Body of pancreas (tissue), 4 donors: Measurements from ENCODE around the gene BDKRB1. TPM values are rescaled to one million over a fixed set of nuclear protein-coding genes. Genes with fewer than 3 reads are reported as not detected.

Experiments used
- ATAC-seq: fragments of 150-250 bp; one replicate; pipeline ENCODE4 v1.9.1; 2016
- DNase-seq, 4 donors: peaks; one replicate each; pipeline ENCODE4 v3.0.0-alpha.2; 2019
- H3K27ac ChIP-seq, 4 donors: fragments of 200-600 bp; sonication (generic); 1 replicate in 3 of 4; 2 replicates in 1 of 4; pipeline versions ENCODE4 v1.5.1 to v1.6.1; 2016 to 2019; ENCODE audit warnings: mild to moderate bottlenecking in 1 of 4, mixed read lengths in 1 of 4, moderate library complexity in 1 of 4
- H3K27me3 ChIP-seq, 2 donors: fragments of 200-600 bp; sonication (generic); one replicate each; pipeline ENCODE4 v1.6.0; 2016; ENCODE audit warnings: mild to moderate bottlenecking in 1 of 2
- H3K36me3 ChIP-seq, 2 donors: fragments of 200-600 bp; sonication (generic); replicated peaks in 1 of 2; 2 replicates each; pipeline ENCODE4 v1.5.1; 2016; ENCODE audit warnings: low read depth in 2 of 2; ENCODE audit not compliant: insufficient read depth in 1 of 2
- H3K4me1 ChIP-seq: fragments of 200-600 bp; sonication (generic); one replicate; pipeline ENCODE4 v1.6.0; 2016
- H3K4me3 ChIP-seq, 2 donors: fragments of 200-600 bp; sonication (generic); 1 replicate in 1 of 2; 2 replicates in 1 of 2; pipeline ENCODE4 v1.5.1; 2016 to 2019
- H3K9me3 ChIP-seq, 3 donors: fragments of 200-600 bp; sonication (generic); 1 replicate in 2 of 3; 2 replicates in 1 of 3; pipeline ENCODE4 v1.5.1; 2016
- POLR2A ChIP-seq, 3 donors: fragments of 450-650 bp; IDR thresholded peaks; one replicate each; pipeline ENCODE4 v1.6.1; 2016; ENCODE audit warnings: antibody characterized with exemption in 3 of 3, mild to moderate bottlenecking in 2 of 3
- WGBS, 2 donors: methylation state at CpG; one replicate each; pipeline ENCODE4 v1.1.5; 2017; 5-methylcytosine and 5-hydroxymethylcytosine counted together
- intact Hi-C: fragments of 100-400 bp; cut with DNase I; formaldehyde crosslinking; loops from one replicate; pipeline ENCODE4 v1.15.1; 2023
- total RNA-seq, 2 donors: library from RNA; depleted of rRNA; stranded (reverse); fragments of >200 nt; gene quantifications; one replicate each; pipeline ENCODE4 v1.1.0, GENCODE V29; 2016
- TF ChIP-seq, protein P1 (sequence below), 7 experiments: fragments of 450-650 bp in 4 of 7; fragments of 200-600 bp in 3 of 7; sonication (generic) in 3 of 7; IDR thresholded peaks; one replicate each; pipeline ENCODE4 v1.5.1; 2016 to 2019; ENCODE audit warnings: antibody characterized with exemption in 7 of 7

BDKRB1 gene
- total RNA-seq, 2 donors from 2014 or later = not detected

DNA sequence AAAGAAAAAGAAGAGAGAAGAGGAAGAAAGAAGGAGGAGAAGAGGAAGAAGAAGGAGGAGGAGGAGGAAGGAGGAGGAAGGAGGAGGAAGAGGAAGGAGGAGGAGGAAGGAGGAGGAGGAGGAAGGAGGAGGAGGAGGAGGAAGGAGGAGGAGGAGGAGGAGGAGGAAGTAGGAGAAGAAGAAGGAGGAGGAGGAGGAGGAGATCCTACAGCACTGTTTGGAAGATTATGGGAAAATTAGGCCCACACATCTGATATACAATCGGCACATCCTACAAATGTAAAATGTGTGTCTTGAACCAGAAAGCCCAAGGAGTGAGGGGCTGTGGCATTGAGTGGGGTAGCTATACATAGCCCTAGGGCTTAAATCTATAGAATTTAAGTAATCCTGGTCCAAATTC, 39.4 kb upstream of the BDKRB1 start:
- DNase-seq (no peak), ATAC-seq (no peak)
- intact Hi-C loops = no loop called here
- 78 to 94% methylated on average over 1 of the region's 1 CpG for WGBS, 2 donors
- Histone ChIP-seq H3K9me3 (no peaks in the 10 kb centered on the region), H3K4me1 (no peaks in the 10 kb centered on the region), H3K36me3 (no peaks in the 10 kb centered on the region), H3K27me3 (no peaks in the 10 kb centered on the region), H3K4me3 (no peak overlapping the region), H3K27ac (no peak overlapping the region)
- TF ChIP-seq, protein P1, sequence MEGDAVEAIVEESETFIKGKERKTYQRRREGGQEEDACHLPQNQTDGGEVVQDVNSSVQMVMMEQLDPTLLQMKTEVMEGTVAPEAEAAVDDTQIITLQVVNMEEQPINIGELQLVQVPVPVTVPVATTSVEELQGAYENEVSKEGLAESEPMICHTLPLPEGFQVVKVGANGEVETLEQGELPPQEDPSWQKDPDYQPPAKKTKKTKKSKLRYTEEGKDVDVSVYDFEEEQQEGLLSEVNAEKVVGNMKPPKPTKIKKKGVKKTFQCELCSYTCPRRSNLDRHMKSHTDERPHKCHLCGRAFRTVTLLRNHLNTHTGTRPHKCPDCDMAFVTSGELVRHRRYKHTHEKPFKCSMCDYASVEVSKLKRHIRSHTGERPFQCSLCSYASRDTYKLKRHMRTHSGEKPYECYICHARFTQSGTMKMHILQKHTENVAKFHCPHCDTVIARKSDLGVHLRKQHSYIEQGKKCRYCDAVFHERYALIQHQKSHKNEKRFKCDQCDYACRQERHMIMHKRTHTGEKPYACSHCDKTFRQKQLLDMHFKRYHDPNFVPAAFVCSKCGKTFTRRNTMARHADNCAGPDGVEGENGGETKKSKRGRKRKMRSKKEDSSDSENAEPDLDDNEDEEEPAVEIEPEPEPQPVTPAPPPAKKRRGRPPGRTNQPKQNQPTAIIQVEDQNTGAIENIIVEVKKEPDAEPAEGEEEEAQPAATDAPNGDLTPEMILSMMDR (IDR thresholded peaks at IDR 0.05) = no peak
- no peak for TF ChIP-seq POLR2A (IDR thresholded peaks at IDR 0.05)

DNA sequence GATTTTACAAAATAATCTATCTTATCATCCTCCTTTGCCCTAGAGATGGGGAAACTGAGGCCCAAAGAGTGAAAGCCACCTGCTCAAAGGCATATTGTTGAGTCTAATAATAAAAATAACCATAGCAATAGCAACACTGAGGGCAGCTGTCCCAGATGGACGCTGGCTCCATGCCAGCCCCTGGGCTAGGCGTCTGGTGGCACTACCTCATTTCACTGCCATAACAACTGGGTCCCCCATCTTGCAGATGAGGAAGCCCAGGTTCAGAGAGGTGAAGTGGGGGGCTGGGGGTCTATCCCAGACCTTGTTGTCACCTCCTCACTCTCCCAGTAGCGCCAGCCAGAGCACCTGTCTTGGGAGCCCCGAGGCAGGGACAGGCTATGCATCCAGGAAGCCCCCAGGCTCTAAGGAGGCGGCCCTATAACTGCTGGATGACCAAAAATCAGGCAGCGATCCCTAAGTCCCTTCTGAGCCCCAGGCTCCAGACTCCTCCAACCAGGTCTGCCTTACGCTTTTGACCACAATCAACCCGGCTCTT, 38.6 kb upstream of the BDKRB1 start:
- no peaks in the 10 kb centered on the region for H3K36me3 ChIP-seq
- ATAC-seq = no peak
- WGBS, 2 donors = 67 to 69% methylated on average over 7 to 8 of the region's 8 CpGs
- no peaks in the 10 kb centered on the region for H3K4me1 ChIP-seq
- no peak overlapping the region for H3K27ac ChIP-seq
- no peaks in the 10 kb centered on the region for H3K9me3 ChIP-seq
- H3K4me3 ChIP-seq = no peak overlapping the region
- intact Hi-C loops = no loop called here
- TF ChIP-seq, protein P1 (IDR thresholded peaks at IDR 0.05) = no peak
- TF ChIP-seq POLR2A (IDR thresholded peaks at IDR 0.05) = no peak
- no peak for DNase-seq
- no peaks in the 10 kb centered on the region for H3K27me3 ChIP-seq

DNA sequence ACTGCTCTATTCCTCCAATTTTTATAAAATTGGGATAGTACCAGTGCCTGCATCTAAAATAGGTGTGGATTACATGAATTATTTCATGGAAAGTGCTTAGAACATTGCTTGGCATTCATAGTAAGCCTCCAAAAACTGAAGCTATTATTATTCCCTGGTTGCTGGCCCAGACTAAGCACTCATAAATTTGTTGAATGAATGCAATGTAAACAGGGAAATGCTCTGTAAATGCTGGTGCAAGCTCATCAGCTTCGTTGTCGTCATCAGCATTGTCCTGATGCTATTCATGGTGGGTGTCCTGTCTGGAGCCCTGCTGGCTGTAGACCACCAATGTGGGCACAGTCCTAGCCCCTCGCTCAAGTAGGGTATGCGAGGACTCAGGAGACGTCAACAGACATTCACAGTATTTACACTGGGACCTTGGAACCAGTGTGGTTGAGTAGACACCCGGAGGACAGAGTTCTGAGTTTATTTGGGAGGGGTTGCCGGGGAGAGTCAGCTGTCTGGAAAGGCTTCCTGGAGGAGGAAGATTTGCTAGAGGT, 34.8 kb upstream of the BDKRB1 start:
- DNase-seq = no peak
- no peaks in the 10 kb centered on the region for H3K4me1 ChIP-seq
- TF ChIP-seq POLR2A (IDR thresholded peaks at IDR 0.05) = no peak
- TF ChIP-seq, protein P1 (IDR thresholded peaks at IDR 0.05) = no peak
- H3K4me3 ChIP-seq = no peak overlapping the region
- H3K27me3 ChIP-seq = no peaks in the 10 kb centered on the region
- H3K9me3 ChIP-seq = no peaks in the 10 kb centered on the region
- H3K27ac ChIP-seq = no peak overlapping the region
- WGBS, 2 donors = 68 to 70% methylated on average over 4 to 7 of the region's 7 CpGs
- no peaks in the 10 kb centered on the region for H3K36me3 ChIP-seq
- intact Hi-C loops = no loop called here
- no peak for ATAC-seq

DNA sequence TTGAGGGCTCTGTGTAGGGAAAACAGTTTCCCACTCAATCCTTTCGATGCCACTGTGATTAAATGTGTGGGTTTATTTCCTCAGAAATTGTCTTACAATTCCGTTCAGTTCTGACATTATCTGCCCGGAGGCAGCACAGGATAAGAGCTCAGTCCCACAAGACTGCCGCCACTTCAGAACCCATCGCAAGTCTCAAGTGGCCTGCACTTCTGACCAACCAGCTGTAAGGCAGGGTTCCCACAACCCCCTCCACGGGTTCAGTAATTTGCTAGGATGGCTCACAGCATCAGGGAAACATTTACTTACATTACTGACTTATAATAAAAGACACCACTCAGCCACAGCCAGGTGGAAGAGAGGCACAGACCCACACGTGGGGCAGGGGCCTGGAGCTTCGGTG, 34.2 kb upstream of the BDKRB1 start:
- Histone ChIP-seq H3K4me1 (no peaks in the 10 kb centered on the region), H3K9me3 (no peaks in the 10 kb centered on the region), H3K4me3 (no peak overlapping the region), H3K36me3 (no peaks in the 10 kb centered on the region), H3K27ac (no peak overlapping the region), H3K27me3 (no peaks in the 10 kb centered on the region)
- WGBS, 2 donors = 69 to 80% methylated on average over 8 of the region's 8 CpGs
- ATAC-seq (no peak), DNase-seq (no peak)
- intact Hi-C loops = no loop called here
- TF ChIP-seq, protein P1 (IDR thresholded peaks at IDR 0.05) = no peak
- no peak for TF ChIP-seq POLR2A (IDR thresholded peaks at IDR 0.05)

DNA sequence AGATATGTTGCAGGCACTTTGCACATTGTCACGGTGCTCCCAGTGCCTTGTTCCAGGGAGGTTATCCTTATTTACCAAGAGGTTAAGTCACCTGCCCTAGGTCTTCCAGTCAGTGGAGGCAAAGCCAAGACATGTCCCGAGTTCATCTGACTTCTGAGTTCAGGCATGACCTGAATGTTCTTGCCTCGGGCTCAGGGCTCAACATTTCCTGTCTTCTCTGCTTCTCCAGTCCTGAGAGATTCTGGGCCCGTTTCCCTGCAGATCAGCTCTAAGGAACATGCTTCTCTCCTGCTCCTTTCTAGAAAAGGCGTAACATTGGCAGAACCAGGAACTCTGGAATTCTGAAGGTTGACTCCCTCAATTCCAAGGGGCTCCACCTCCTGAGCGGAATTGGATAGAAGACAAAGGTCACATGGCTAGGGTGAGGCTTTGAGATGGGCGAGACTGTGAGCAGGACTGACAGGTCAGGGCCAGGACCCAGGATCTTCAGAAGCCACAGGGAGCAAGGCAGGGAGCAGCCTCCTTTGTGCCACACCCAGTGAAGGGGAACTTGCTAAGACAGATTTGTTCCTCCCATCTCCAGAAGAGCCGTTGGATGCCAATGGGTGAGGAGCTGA, 31.4 kb upstream of the BDKRB1 start:
- DNase-seq = no peak
- TF ChIP-seq, protein P1 (IDR thresholded peaks at IDR 0.05) = no peak
- no peak for TF ChIP-seq POLR2A (IDR thresholded peaks at IDR 0.05)
- ATAC-seq = no peak
- Histone ChIP-seq H3K4me1 (no peaks in the 10 kb centered on the region), H3K4me3 (no peak overlapping the region), H3K27me3 (no peaks in the 10 kb centered on the region), H3K36me3 (no peaks in the 10 kb centered on the region), H3K27ac (no peak overlapping the region), H3K9me3 (no peaks in the 10 kb centered on the region)
- WGBS, 2 donors = 67 to 69% methylated on average over 8 of the region's 8 CpGs
- intact Hi-C loops = no loop called here
